Panc1 (cell line): ENCODE measurements around the gene NRCAM.

Source experiments
- CTCF ChIP-seq: fragments of 450-650 bp; IDR thresholded peaks from 2 replicates; pipeline ENCODE4 v1.5.1; 2017; ENCODE audit warnings: mild to moderate bottlenecking
- POLR2AphosphoS5 ChIP-seq: IDR thresholded peaks from 2 replicates; pipeline ENCODE4 v1.6.1; 2012; ENCODE audit warnings: mild to moderate bottlenecking, low read depth, low read length, moderate library complexity

GRCh38 chr7:108136191-108136688 lies 320.0 kb downstream of the NRCAM start:
- TF ChIP-seq CTCF (no peak), POLR2AphosphoS5 (no peak)
